Neural cell (in vitro differentiated cells): ENCODE results near the gene SPAAR.

Experiments used
- EP300 ChIP-seq: fragments of 450-650 bp; conservative IDR thresholded peaks from 2 replicates; pipeline ENCODE4 v1.6.1; 2014; ENCODE audit warnings: antibody characterized with exemption, mild to moderate bottlenecking, moderate library complexity; ENCODE audit not compliant: poor library complexity, severe bottlenecking
- EZH2 ChIP-seq: fragments of 200-600, 300-800 bp; shearing (Covaris generic), sonication (generic); IDR thresholded peaks from 2 replicates; pipeline ENCODE4 v1.6.1; 2014; ENCODE audit warnings: antibody characterized with exemption, low read length, borderline replicate concordance, mild to moderate bottlenecking; ENCODE audit not compliant: insufficient read depth, poor library complexity, severe bottlenecking
- MXI1 ChIP-seq: fragments of 450-650 bp; conservative IDR thresholded peaks from 2 replicates; pipeline ENCODE4 v1.6.1; 2014; ENCODE audit warnings: antibody characterized with exemption, mild to moderate bottlenecking; ENCODE audit not compliant: poor library complexity, severe bottlenecking
- POLR2AphosphoS5 ChIP-seq: IDR thresholded peaks from 2 replicates; pipeline ENCODE4 v1.6.1; 2012
- RAD21 ChIP-seq: fragments of 450-650 bp; conservative IDR thresholded peaks from 2 replicates; pipeline ENCODE4 v1.6.1; 2014; ENCODE audit warnings: antibody characterized with exemption, mild to moderate bottlenecking, moderate library complexity
- SMC3 ChIP-seq: fragments of 450-650 bp; conservative IDR thresholded peaks from 2 replicates; pipeline ENCODE4 v1.6.1; 2014; ENCODE audit warnings: antibody characterized with exemption, mild to moderate bottlenecking, moderate library complexity; ENCODE audit not compliant: poor library complexity
- TAF1 ChIP-seq: IDR thresholded peaks from 2 replicates; pipeline ENCODE4 v1.6.1; 2012; ENCODE audit warnings: low read depth
- TF ChIP-seq, protein P1 (sequence below): fragments of 450-650 bp; IDR thresholded peaks from 2 replicates; pipeline ENCODE4 v1.5.1; 2014; ENCODE audit warnings: antibody characterized with exemption, mild to moderate bottlenecking, moderate library complexity; ENCODE audit not compliant: poor library complexity, severe bottlenecking

DNA sequence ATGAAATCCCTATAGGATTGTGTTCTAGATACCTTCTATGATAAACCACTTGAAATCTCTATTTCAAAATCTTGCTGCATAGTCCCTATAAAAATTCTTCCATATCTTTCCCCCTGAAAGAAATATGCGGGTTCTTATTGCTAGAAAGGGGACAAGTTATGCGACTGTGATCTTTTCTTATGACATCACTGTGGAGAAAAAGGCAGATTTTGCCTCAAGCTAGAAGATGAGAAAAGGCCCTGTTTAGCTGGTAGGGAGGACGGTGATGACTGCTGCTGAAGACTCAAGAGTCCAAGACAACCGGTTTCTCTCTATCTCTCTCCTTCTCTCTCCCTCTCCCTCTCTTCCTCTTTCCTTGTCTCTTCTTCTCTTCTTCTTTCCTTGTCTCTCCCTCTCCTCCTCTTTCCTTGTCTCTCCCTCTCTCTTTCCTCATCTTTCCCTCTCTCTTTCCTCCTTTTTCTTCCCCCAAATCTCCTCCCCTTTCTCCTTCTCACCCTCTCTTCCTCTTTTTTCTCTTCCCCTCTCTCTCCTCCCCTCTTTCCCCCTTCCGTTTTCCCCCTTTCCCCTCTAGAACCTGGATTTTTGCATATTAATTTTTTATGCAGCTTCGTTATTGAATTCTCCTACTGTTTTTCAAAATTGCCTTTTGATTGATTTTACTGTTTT is 43.4 kb downstream of the SPAAR start:
- TF ChIP-seq, protein P1, sequence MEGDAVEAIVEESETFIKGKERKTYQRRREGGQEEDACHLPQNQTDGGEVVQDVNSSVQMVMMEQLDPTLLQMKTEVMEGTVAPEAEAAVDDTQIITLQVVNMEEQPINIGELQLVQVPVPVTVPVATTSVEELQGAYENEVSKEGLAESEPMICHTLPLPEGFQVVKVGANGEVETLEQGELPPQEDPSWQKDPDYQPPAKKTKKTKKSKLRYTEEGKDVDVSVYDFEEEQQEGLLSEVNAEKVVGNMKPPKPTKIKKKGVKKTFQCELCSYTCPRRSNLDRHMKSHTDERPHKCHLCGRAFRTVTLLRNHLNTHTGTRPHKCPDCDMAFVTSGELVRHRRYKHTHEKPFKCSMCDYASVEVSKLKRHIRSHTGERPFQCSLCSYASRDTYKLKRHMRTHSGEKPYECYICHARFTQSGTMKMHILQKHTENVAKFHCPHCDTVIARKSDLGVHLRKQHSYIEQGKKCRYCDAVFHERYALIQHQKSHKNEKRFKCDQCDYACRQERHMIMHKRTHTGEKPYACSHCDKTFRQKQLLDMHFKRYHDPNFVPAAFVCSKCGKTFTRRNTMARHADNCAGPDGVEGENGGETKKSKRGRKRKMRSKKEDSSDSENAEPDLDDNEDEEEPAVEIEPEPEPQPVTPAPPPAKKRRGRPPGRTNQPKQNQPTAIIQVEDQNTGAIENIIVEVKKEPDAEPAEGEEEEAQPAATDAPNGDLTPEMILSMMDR: no peak
- TF ChIP-seq RAD21 (no peak), TAF1 (no peak), SMC3 (no peak), POLR2AphosphoS5 (no peak), EZH2 (no peak), EP300 (no peak), MXI1 (no peak)
